HG03521 (cell line): ENCODE data around the gene GRM8.

Experiments used
- ATAC-seq: cut with Tn5 transposase; IDR thresholded peaks from one replicate; pipeline ENCODE4 v1.9.1; 2021; ENCODE audit warnings: mild to moderate bottlenecking, moderate library complexity; ENCODE audit not compliant: unreplicated experiment

Gene GRM8

GRCh38 chr7:127151379-127151778 is 101.4 kb downstream of the GRM8 start:
- no peak for ATAC-seq

GRCh38 chr7:127150543-127150942 is 102.2 kb downstream of the GRM8 start:
- no peak for ATAC-seq

GRCh38 chr7:127146746-127147536 is 105.8 kb downstream of the GRM8 start:
- ATAC-seq = no peak

- ATAC-seq = no peak
These were observed 115.6 kb downstream of the GRM8 start for GRCh38 chr7:127137146-127137545.

- no peak for ATAC-seq
These were observed 116.8 kb downstream of the GRM8 start for GRCh38 chr7:127135871-127136485.

GRCh38 chr7:127123220-127123619 is 129.5 kb downstream of the GRM8 start:
- no peak for ATAC-seq

- no peak for ATAC-seq
These were observed 133.2 kb downstream of the GRM8 start for GRCh38 chr7:127119517-127119916.

- ATAC-seq = no peak
These were observed 137.9 kb downstream of the GRM8 start for GRCh38 chr7:127114742-127115265.

GRCh38 chr7:127107601-127108007 is 145.1 kb downstream of the GRM8 start:
- ATAC-seq = peak; percentile 61

GRCh38 chr7:127093340-127093739 is 159.4 kb downstream of the GRM8 start:
- ATAC-seq = no peak

GRCh38 chr7:127091620-127092019 is 161.1 kb downstream of the GRM8 start:
- ATAC-seq = no peak

- ATAC-seq = no peak
These were observed 163.6 kb downstream of the GRM8 start for GRCh38 chr7:127089146-127089545.

- no peak for ATAC-seq
These were observed 171.2 kb downstream of the GRM8 start for GRCh38 chr7:127081539-127081938.

- no peak for ATAC-seq
These were observed 172.2 kb downstream of the GRM8 start for GRCh38 chr7:127080576-127080975.

GRCh38 chr7:127066974-127067373 is 185.8 kb downstream of the GRM8 start:
- ATAC-seq = no peak

- no peak for ATAC-seq
These were observed 193.3 kb downstream of the GRM8 start for GRCh38 chr7:127059475-127059874.

GRCh38 chr7:127057918-127058317 is 194.8 kb downstream of the GRM8 start:
- no peak for ATAC-seq

- ATAC-seq = no peak
These were observed 196.5 kb downstream of the GRM8 start for GRCh38 chr7:127056202-127056601.

- no peak for ATAC-seq
These were observed 205.2 kb downstream of the GRM8 start for GRCh38 chr7:127047521-127047920.

GRCh38 chr7:127041689-127042452 is 210.9 kb downstream of the GRM8 start:
- ATAC-seq = no peak

GRCh38 chr7:127040042-127040441 is 212.7 kb downstream of the GRM8 start:
- ATAC-seq = no peak

GRCh38 chr7:127039541-127039940 is 213.2 kb downstream of the GRM8 start:
- no peak for ATAC-seq
